Neural cell (in vitro differentiated cells): ENCODE measurements around the gene CA6. TPM values are rescaled to one million over a fixed set of nuclear protein-coding genes. Genes with fewer than 3 reads are reported as not detected.

Experiments
- H2AFZ ChIP-seq: fragments of 200-600, 300-800 bp; sonication (generic), shearing (Covaris generic); 2 replicates; pipeline ENCODE4 v1.6.0; 2014; ENCODE audit warnings: low read depth, mild to moderate bottlenecking, antibody characterized with exemption, low read length, moderate library complexity
- H3F3A ChIP-seq: fragments of 200-600 bp; shearing (Covaris generic); 2 replicates; pipeline ENCODE4 v1.6.1; 2016; ENCODE audit warnings: mild to moderate bottlenecking, moderate library complexity, mixed read lengths, antibody characterized with exemption, low read length; ENCODE audit not compliant: insufficient read depth, poor library complexity, severe bottlenecking
- H3K27ac ChIP-seq: fragments of 200-600, 300-800 bp; sonication (generic), shearing (Covaris generic); 2 replicates; pipeline ENCODE4 v1.5.1; 2014; ENCODE audit warnings: mild to moderate bottlenecking, low read length, moderate library complexity
- H3K27me3 ChIP-seq: fragments of 300-800, 200-600 bp; sonication (generic), shearing (Covaris generic); 2 replicates; pipeline ENCODE4 v1.6.0; 2014; ENCODE audit warnings: mild to moderate bottlenecking, low read depth, low read length, moderate library complexity; ENCODE audit not compliant: insufficient read depth
- H3K36me3 ChIP-seq: fragments of 300-800, 200-600 bp; sonication (generic), shearing (Covaris generic); 2 replicates; pipeline ENCODE4 v1.5.1; 2014; ENCODE audit warnings: mild to moderate bottlenecking, antibody characterized with exemption, low read length, moderate library complexity; ENCODE audit not compliant: insufficient read depth
- H3K4me2 ChIP-seq: fragments of 300-800, 200-600 bp; sonication (generic), shearing (Covaris generic); 2 replicates; pipeline ENCODE4 v1.6.0; 2014; ENCODE audit warnings: mild to moderate bottlenecking, low read length
- H3K4me3 ChIP-seq: fragments of 300-800, 200-600 bp; sonication (generic), shearing (Covaris generic); 2 replicates; pipeline ENCODE4 v1.5.1; 2014; ENCODE audit warnings: mild to moderate bottlenecking, low read length, moderate library complexity
- H3K79me2 ChIP-seq: fragments of 200-600 bp; shearing (Covaris generic); replicated peaks from 2 replicates; pipeline ENCODE4 v1.6.0; 2014; ENCODE audit warnings: mild to moderate bottlenecking, low read length, moderate library complexity; ENCODE audit not compliant: insufficient read depth
- H3K9ac ChIP-seq: fragments of 300-800, 200-600 bp; sonication (generic), shearing (Covaris generic); 2 replicates; pipeline ENCODE4 v1.6.1; 2016; ENCODE audit warnings: mild to moderate bottlenecking, low read length, mixed read lengths
- H3K9me2 ChIP-seq: fragments of 200-600 bp; shearing (Covaris generic); 2 replicates; pipeline ENCODE4 v1.6.1; 2016; ENCODE audit warnings: mild to moderate bottlenecking, low read length, mixed read lengths; ENCODE audit not compliant: insufficient read depth
- H3K9me3 ChIP-seq: fragments of 200-600, 300-800 bp; sonication (generic), shearing (Covaris generic); 2 replicates; pipeline ENCODE4 v1.6.1; 2016; ENCODE audit warnings: mild to moderate bottlenecking, mixed run types, low read length, moderate library complexity, mixed read lengths
- H4K20me1 ChIP-seq: fragments of 200-600 bp; shearing (Covaris generic); 2 replicates; pipeline ENCODE4 v1.6.1; 2016; ENCODE audit warnings: mild to moderate bottlenecking, mixed run types; ENCODE audit not compliant: insufficient read depth
- CTCF ChIP-seq: fragments of 450-650 bp; IDR thresholded peaks from 2 replicates; pipeline ENCODE4 v1.5.1; 2014; ENCODE audit warnings: antibody characterized with exemption, mild to moderate bottlenecking, moderate library complexity; ENCODE audit not compliant: poor library complexity, severe bottlenecking
- EP300 ChIP-seq: fragments of 450-650 bp; conservative IDR thresholded peaks from 2 replicates; pipeline ENCODE4 v1.6.1; 2014; ENCODE audit warnings: antibody characterized with exemption, mild to moderate bottlenecking, moderate library complexity; ENCODE audit not compliant: poor library complexity, severe bottlenecking
- EZH2 ChIP-seq: fragments of 200-600, 300-800 bp; shearing (Covaris generic), sonication (generic); IDR thresholded peaks from 2 replicates; pipeline ENCODE4 v1.6.1; 2014; ENCODE audit warnings: antibody characterized with exemption, low read length, borderline replicate concordance, mild to moderate bottlenecking; ENCODE audit not compliant: insufficient read depth, poor library complexity, severe bottlenecking
- MXI1 ChIP-seq: fragments of 450-650 bp; conservative IDR thresholded peaks from 2 replicates; pipeline ENCODE4 v1.6.1; 2014; ENCODE audit warnings: antibody characterized with exemption, mild to moderate bottlenecking; ENCODE audit not compliant: poor library complexity, severe bottlenecking
- POLR2AphosphoS5 ChIP-seq: IDR thresholded peaks from 2 replicates; pipeline ENCODE4 v1.6.1; 2012
- RAD21 ChIP-seq: fragments of 450-650 bp; conservative IDR thresholded peaks from 2 replicates; pipeline ENCODE4 v1.6.1; 2014; ENCODE audit warnings: antibody characterized with exemption, mild to moderate bottlenecking, moderate library complexity
- REST ChIP-seq: IDR thresholded peaks from 2 replicates; pipeline ENCODE4 v1.6.1; 2012; ENCODE audit warnings: borderline replicate concordance
- SMC3 ChIP-seq: fragments of 450-650 bp; conservative IDR thresholded peaks from 2 replicates; pipeline ENCODE4 v1.6.1; 2014; ENCODE audit warnings: antibody characterized with exemption, mild to moderate bottlenecking, moderate library complexity; ENCODE audit not compliant: poor library complexity
- TAF1 ChIP-seq: IDR thresholded peaks from 2 replicates; pipeline ENCODE4 v1.6.1; 2012; ENCODE audit warnings: low read depth
- polyA plus RNA-seq: library from polyadenylated mRNA; depleted of rRNA; stranded (reverse); fragments of >200 nt; gene quantifications from 2 replicates; pipeline ENCODE4 v1.2.3, GENCODE V29; 2014

CA6 gene
- polyA plus RNA-seq, 1 donor from 2014 or later: not detected

- H3K9me3 ChIP-seq: no peaks in the 10 kb centered on the region
- H3F3A ChIP-seq: no peaks in the 10 kb centered on the region
- no peaks in the 10 kb centered on the region for H3K36me3 ChIP-seq
- no peak overlapping the region for H3K27ac ChIP-seq
- H3K4me2 ChIP-seq: no peak overlapping the region
- H3K79me2 ChIP-seq: no peaks in the 10 kb centered on the region
- no peak overlapping the region for H2AFZ ChIP-seq
- no peak overlapping the region for H3K4me3 ChIP-seq
- no peaks in the 10 kb centered on the region for H3K27me3 ChIP-seq
- TF ChIP-seq POLR2AphosphoS5 (no peak), EP300 (no peak), MXI1 (no peak), RAD21 (no peak), REST (no peak), EZH2 (no peak), CTCF (no peak), TAF1 (no peak), SMC3 (no peak)
- H3K9me2 ChIP-seq: no peaks in the 10 kb centered on the region
- H3K9ac ChIP-seq: no peak overlapping the region
- H4K20me1 ChIP-seq: no peaks in the 10 kb centered on the region
These were observed 40.0 kb upstream of the CA6 start for GRCh38 chr1:8905582-8906191.

- Histone ChIP-seq H3K4me3 (no peak overlapping the region), H3K79me2 (no peaks in the 10 kb centered on the region), H4K20me1 (no peaks in the 10 kb centered on the region), H3K9me3 (no peaks in the 10 kb centered on the region), H3K9ac (no peak overlapping the region), H3K27ac (no peak overlapping the region), H3K4me2 (no peak overlapping the region), H3F3A (no peaks in the 10 kb centered on the region), H2AFZ (no peak overlapping the region), H3K9me2 (no peaks in the 10 kb centered on the region), H3K36me3 (no peaks in the 10 kb centered on the region), H3K27me3 (no peaks in the 10 kb centered on the region)
- no peak for TF ChIP-seq SMC3
- TF ChIP-seq RAD21: no peak
- TF ChIP-seq EP300: no peak
- TF ChIP-seq POLR2AphosphoS5: no peak
- no peak for TF ChIP-seq TAF1
- no peak for TF ChIP-seq MXI1
- no peak for TF ChIP-seq CTCF
- TF ChIP-seq REST: no peak
- TF ChIP-seq EZH2: no peak
These were observed 37.1 kb upstream of the CA6 start for GRCh38 chr1:8908388-8909151.
